Measurements from ENCODE around the gene IL2RA. TPM values are rescaled to one million over a fixed set of nuclear protein-coding genes. Genes with fewer than 3 reads are reported as not detected.

The IL2RA gene
- total and polyA plus RNA-seq, 2 donors from 2014 or later: 0.54 to 11.9 TPM

GRCh38 chr10:6070660-6071059 is 8.5 kb upstream of the IL2RA start:
- H3K27me3 ChIP-seq (ENCODE audit: control insufficient read depth, insufficient read depth, low read length): no peaks in the 10 kb centered on the region
- no peak overlapping the region for H3K9ac ChIP-seq (ENCODE audit: low read length in 3 of 3)
- no peaks in the 10 kb centered on the region for H3K9me3 ChIP-seq (ENCODE audit: control insufficient read depth in 2 of 3, insufficient read depth in 1 of 3, low read length in 3 of 3)
- intact Hi-C loops (cut with DNase I): no loop called here
- H3K4me1 ChIP-seq (ENCODE audit: control insufficient read depth in 2 of 3, insufficient read depth in 2 of 3, low read depth in 1 of 3, low read length in 3 of 3): peaks cover 0 to 4% (median 3%) of the 10 kb centered on the region in 3 donors
- no peak for FAIRE-seq
- no peak for TF ChIP-seq CTCF (IDR thresholded peaks at IDR 0.05; ENCODE audit: borderline replicate concordance, extremely low read depth, insufficient read depth)
- DNase-seq: no peak
- H3K27ac ChIP-seq (ENCODE audit: low read depth in 2 of 2, low read length in 2 of 2): no peak overlapping the region
- H3K4me3 ChIP-seq (ENCODE audit: low read length in 3 of 3): no peak overlapping the region
- H3K36me3 ChIP-seq (ENCODE audit: control insufficient read depth in 2 of 3, insufficient read depth in 3 of 3, low read length in 3 of 3): no peaks in the 10 kb centered on the region

- H3K4me1 ChIP-seq (ENCODE audit: control insufficient read depth in 2 of 3, insufficient read depth in 2 of 3, low read depth in 1 of 3, low read length in 3 of 3): peaks cover 0 to 8% (median 4%) of the 10 kb centered on the region in 3 donors
- H3K36me3 ChIP-seq (ENCODE audit: control insufficient read depth in 2 of 3, insufficient read depth in 3 of 3, low read length in 3 of 3): no peaks in the 10 kb centered on the region
- no peak overlapping the region for H3K27ac ChIP-seq (ENCODE audit: low read depth in 2 of 2, low read length in 2 of 2)
- DNase-seq (no peak), FAIRE-seq (no peak)
- TF ChIP-seq CTCF (IDR thresholded peaks at IDR 0.05; ENCODE audit: borderline replicate concordance, extremely low read depth, insufficient read depth): no peak
- H3K9me3 ChIP-seq (ENCODE audit: control insufficient read depth in 2 of 3, insufficient read depth in 1 of 3, low read length in 3 of 3): no peaks in the 10 kb centered on the region
- no peak overlapping the region for H3K4me3 ChIP-seq (ENCODE audit: low read length in 3 of 3)
- no peaks in the 10 kb centered on the region for H3K27me3 ChIP-seq (ENCODE audit: control insufficient read depth, insufficient read depth, low read length)
- intact Hi-C loops (cut with DNase I): no loop called here
- no peak overlapping the region for H3K9ac ChIP-seq (ENCODE audit: low read length in 3 of 3)
These were observed 7.1 kb upstream of the IL2RA start for GRCh38 chr10:6069081-6069931.

GRCh38 chr10:6068422-6068821 is 6.3 kb upstream of the IL2RA start:
- H3K36me3 ChIP-seq (ENCODE audit: control insufficient read depth in 2 of 3, insufficient read depth in 3 of 3, low read length in 3 of 3): no peaks in the 10 kb centered on the region

More at GRCh38 chr10:6068422-6068821, 6.3 kb upstream of the IL2RA start:
- intact Hi-C loops (cut with DNase I): no loop called here
- Histone ChIP-seq H3K27me3 (ENCODE audit: control insufficient read depth, insufficient read depth, low read length) (no peaks in the 10 kb centered on the region), H3K27ac (ENCODE audit: low read depth in 2 of 2, low read length in 2 of 2) (no peak overlapping the region), H3K4me3 (ENCODE audit: low read length in 3 of 3) (no peak overlapping the region), H3K9ac (ENCODE audit: low read length in 3 of 3) (no peak overlapping the region), H3K4me1 (ENCODE audit: control insufficient read depth in 2 of 3, insufficient read depth in 2 of 3, low read depth in 1 of 3, low read length in 3 of 3) (peaks cover 0 to 8% (median 4%) of the 10 kb centered on the region in 3 donors), H3K9me3 (ENCODE audit: control insufficient read depth in 2 of 3, insufficient read depth in 1 of 3, low read length in 3 of 3) (no peaks in the 10 kb centered on the region)
- DNase-seq: no peak
- no peak for FAIRE-seq
- TF ChIP-seq CTCF (IDR thresholded peaks at IDR 0.05; ENCODE audit: borderline replicate concordance, extremely low read depth, insufficient read depth): no peak

Measured in kidney (tissue), 14 donors.